HG03095 (cell line): ENCODE measurements around the gene AURKAIP1.

Experiments
- ATAC-seq: cut with Tn5 transposase; IDR thresholded peaks from one replicate; pipeline ENCODE4 v1.9.1; 2021; ENCODE audit warnings: moderate library complexity; ENCODE audit not compliant: unreplicated experiment

The AURKAIP1 gene

GRCh38 chr1:1361982-1362423, 13.0 kb downstream of the AURKAIP1 start:
- no peak for ATAC-seq

GRCh38 chr1:1361233-1361981, 13.6 kb downstream of the AURKAIP1 start:
- ATAC-seq = no peak

- ATAC-seq = no peak
Observed at GRCh38 chr1:1360506-1361169, 14.4 kb downstream of the AURKAIP1 start.

GRCh38 chr1:1359664-1360468, 15.1 kb downstream of the AURKAIP1 start:
- no peak for ATAC-seq

GRCh38 chr1:1359308-1359663, 15.7 kb downstream of the AURKAIP1 start:
- no peak for ATAC-seq

- ATAC-seq = no peak
Observed at GRCh38 chr1:1358433-1359271, 16.4 kb downstream of the AURKAIP1 start, which contains the start of gene MXRA8. TSS of gene MXRA8 (minus strand) at chr1:1358555. CDS start at chr1:1358504, 51 bp downstream.

- ATAC-seq = no peak
Observed at GRCh38 chr1:1357871-1358432, 17.1 kb downstream of the AURKAIP1 start.

- no peak for ATAC-seq
Observed at GRCh38 chr1:1356796-1357401, 18.1 kb downstream of the AURKAIP1 start.

- ATAC-seq = no peak
Observed at GRCh38 chr1:1356166-1356795, 18.7 kb downstream of the AURKAIP1 start.

- ATAC-seq = no peak
Observed at GRCh38 chr1:1355416-1355815, 19.6 kb downstream of the AURKAIP1 start.

GRCh38 chr1:1354271-1355247, 20.4 kb downstream of the AURKAIP1 start:
- ATAC-seq = no peak

GRCh38 chr1:1353389-1354151, 21.4 kb downstream of the AURKAIP1 start:
- ATAC-seq = no peak

- ATAC-seq = no peak
Observed at GRCh38 chr1:1352786-1353388, 22.1 kb downstream of the AURKAIP1 start.

- no peak for ATAC-seq
Observed at GRCh38 chr1:1351511-1352427, 23.2 kb downstream of the AURKAIP1 start.

GRCh38 chr1:1349256-1350012, 25.6 kb downstream of the AURKAIP1 start, which contains the start of gene DVL1:
TSS of gene DVL1 (minus strand) at chr1:1349418. CDS start at chr1:1349065, 353 bp downstream.
- ATAC-seq = peak; percentile 42
